Fibroblast of skin of back (primary cell): Measurements from ENCODE around the gene MTF2.
"Not testable (repeated sequence)": the region's sequence is repeated elsewhere in the genome, so short reads cannot be mapped to it uniquely, and the experiment has no call there.

Experiments used
- DNase-seq: peaks from one replicate; pipeline ENCODE4 v3.0.0-alpha.2; 2013

Gene MTF2

DNA sequence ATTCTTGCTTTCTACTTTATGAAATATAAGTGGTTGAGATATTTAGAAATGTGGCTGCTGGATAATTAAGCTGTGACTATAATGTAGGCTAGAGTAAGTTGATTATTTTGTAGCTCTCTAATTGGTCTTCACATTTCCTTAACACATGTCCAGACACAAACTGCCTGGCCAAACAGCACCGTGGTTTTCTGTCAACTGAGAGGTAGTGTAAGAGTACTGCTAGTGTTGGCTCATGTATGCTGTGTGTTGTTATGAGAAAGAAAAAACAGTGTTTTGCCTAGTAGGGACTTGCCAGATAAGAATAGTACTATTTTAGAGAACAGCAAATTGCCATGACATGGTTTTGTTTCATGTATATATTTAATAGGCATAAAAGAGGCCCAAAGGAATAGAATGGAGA lies 64.1 kb downstream of the MTF2 start:
- DNase-seq: no peak

DNA sequence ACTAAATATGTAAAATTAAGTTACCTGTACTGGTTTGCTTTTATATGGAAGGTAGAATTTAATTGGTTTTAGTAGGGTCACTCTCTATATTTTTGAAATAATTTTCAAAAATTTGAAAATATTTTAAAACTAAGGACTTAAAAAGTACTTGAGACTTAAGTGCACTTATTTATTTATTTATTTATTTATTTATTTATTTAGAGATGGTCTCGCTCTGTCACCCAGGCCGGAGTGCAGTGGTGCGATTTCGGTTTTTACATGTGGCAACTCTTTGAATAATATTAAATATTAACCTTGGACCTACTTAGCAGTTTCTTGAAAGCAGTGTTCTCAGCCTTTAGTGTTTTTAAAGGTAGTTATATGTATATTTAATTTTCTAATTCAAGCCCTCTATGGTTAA lies 64.7 kb downstream of the MTF2 start:
- no peak for DNase-seq

DNA sequence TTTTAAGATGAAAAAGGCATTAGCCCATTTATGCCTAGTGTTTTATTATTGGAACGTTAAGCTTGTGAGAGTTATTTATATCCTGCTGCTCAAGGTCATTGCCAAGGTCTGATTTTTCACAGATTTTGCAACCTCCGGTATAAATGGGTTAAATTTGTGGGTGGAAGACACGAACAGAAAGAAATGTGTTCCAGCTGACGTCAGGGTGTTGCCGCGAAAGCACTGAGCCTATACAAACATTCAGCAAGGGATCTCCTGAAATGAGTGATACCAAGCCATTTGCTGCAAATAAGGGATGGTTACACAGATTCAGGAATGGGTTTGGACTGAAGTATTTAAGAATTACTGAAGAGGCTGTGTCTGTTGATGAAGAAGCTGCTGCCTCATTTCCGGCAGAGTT lies 68.9 kb downstream of the MTF2 start:
- peak; percentile 46 for DNase-seq

DNA sequence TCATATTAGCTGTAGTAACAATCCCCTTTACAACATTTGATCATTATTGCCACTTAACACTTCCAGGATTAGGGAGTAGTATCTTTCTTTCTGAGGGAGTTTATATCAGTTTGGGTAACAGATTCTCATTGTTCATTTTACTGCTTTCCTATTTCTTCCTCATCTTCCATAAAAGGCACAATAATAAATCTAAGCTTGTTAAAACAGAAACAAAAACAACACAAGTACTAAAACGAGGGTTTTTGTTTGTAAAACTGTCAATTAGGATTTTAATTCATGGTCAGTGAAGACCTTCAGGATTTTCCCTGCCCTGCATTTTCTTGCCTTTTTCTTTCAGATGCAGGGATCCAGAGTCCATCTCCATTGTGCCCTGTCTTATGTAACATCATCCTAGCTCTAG lies 71.6 kb downstream of the MTF2 start:
- no peak for DNase-seq

DNA sequence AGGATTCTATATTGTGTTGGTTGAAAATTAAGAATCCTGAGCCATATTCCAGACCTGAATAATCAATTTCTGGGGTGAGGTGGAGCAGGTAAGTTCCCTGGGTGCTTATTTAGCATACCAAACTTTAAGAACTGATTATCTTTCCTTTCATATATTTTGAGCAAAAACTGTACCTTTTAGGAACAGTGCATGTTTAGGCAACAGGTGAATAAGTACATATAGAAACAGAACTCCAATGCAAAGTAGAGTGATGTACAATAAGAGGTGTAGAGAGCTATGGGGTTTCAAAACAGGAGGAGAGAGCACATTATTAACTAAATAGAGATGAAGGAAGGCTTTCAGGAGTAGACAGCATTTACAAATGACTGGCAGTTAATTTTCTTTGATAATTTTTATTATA lies 72.4 kb downstream of the MTF2 start:
- DNase-seq: no peak

DNA sequence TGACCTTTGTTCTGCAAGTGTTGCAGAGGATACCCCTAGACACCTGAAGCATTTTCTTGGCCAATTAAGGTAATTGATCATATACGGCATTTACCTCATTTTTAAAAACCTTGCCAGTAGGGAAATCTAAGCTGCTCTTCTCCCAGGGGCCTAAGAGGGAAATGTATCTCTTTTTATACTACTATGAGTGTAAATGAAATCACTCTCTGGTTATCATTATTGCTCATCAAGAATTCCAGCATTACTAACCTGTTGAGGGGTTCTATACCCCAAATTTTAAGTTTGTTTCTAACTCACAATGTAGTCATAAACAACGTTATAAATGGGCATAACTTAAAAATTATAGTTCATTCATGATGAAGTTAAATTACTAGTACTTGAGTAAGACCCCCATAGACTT lies 73.8 kb downstream of the MTF2 start:
- no peak for DNase-seq

DNA sequence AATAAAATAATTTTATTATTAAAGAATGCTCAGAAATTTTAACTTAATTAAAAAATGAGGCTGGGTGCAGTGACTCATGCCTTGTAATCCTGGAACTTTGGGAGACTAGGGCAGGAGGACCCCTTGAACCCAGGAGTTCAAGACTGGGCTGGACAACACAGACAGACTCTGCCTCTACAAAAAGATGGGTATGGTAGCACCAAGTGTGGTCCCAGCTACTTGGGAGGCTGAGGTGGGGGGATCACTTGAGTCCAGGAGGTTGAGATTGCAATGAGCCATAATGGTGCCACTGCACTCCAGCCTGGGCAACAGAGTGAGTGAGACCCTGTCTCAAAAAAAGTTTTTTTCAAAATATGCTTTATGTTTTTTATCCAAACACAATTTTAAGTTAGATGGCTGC lies 75.8 kb downstream of the MTF2 start:
- DNase-seq: no peak

DNA sequence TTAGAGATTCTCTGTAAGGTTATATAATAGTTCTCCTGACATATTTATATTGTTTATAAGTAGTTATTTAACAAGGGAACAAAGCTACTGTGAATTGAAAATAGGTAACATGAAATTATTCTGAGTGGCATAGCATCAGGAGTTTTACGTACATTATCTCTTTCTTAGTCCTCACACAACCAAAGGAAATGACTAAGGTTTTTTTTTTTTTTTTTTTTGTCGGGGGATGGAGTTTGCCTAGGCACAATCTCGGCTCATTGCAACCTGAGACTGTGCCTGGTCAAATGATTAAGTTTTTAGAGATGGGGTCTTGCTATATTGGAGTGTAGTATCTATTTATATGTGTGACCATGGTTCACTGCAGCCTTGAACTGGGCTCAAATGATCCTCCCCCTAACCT lies 76.3 kb downstream of the MTF2 start:
- DNase-seq: no peak

DNA sequence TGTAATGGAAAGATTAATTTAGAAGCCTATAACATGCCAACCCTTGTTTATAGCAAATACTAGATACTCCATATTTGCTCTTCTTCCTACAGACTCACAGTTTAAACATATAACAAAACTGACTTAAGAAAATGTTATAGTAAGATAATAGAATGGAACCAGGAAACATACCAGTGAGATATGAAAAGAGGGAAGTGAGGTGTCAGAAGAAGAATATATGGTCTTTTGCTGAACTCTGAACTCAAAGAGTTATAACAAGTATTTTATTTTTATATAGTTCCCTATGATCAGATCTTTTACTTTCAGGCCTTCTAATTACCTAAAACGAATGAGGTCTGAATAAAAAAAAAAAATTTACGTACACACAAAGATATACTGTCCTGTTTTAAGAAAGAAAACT lies 80.3 kb downstream of the MTF2 start:
- DNase-seq: no peak

DNA sequence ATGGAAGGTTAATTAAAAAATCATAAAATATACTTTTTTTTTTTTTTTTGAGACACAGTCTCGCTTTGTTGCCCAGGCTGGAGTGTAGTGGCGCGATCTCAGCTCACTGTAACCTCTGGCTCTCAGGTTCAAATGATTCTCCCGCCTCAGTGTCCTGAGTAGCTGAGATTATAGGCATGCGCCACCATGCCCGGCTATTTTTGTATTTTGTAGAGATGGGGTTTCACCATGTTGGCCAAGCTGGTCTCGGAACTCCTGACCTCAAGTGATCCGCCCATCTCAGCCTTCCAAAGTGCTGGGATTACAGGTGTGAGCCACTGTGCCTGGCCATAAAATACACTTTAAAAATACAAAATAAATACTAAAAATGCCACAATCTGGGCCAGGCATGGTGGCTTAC lies 84.2 kb downstream of the MTF2 start:
- not testable (repeated sequence) for DNase-seq

DNA sequence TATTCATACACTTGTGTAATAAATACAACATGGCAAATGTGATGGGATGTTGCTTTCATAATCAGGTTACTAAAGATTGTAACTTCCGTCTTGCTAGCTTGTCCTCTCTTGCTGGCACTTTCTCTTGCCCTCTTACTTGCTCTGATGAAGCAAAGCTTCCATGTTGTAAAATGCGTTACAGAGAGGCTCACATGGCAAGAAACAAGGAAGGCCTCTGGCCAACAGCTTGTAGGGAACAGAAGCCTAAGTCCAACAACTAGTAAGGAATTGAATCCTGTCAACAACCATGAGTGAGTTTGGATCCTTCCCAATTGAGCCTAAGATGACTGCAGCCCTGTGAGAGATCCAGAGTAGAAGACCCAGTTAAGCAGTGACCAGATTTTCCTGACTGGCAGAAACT lies 85.7 kb downstream of the MTF2 start:
- DNase-seq: no peak

DNA sequence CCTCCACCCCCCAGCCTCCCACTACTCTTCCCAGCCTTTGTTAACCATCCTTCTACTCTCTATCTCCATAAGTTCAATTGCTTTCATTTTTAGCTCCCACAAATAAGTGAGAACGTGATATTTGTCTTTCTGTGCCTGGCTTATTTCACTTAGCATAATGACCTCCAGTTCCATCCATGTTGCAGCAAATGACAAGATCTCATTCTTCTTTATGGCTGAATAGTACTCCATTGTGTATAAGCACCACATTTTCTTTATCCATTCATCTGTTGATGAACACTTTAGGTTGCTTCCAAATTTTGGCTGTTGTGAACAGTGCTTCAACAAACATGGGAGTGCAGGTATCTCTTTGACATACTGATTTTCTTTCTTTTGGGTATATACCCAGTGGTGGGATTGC lies 86.8 kb downstream of the MTF2 start:
- not testable (repeated sequence) for DNase-seq

DNA sequence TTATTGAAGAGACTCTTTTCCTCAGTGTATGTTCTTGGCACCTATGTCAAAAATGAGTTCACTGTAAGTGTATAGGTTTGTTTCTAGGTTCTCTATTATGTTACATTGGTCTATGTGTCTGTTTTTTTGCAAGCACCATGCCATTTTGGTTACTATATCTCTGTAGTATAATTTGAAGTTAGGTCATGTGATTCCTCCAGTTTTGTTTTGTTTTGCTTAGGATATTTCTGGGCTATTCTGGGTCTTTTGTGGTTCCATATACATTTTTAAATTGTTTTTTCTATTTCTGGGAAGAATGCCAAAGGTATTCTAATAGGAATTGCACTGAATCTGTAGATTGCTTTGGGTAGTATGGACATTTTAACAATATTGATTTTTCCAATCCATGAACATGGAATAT lies 87.9 kb downstream of the MTF2 start:
- DNase-seq: peak; percentile 73

DNA sequence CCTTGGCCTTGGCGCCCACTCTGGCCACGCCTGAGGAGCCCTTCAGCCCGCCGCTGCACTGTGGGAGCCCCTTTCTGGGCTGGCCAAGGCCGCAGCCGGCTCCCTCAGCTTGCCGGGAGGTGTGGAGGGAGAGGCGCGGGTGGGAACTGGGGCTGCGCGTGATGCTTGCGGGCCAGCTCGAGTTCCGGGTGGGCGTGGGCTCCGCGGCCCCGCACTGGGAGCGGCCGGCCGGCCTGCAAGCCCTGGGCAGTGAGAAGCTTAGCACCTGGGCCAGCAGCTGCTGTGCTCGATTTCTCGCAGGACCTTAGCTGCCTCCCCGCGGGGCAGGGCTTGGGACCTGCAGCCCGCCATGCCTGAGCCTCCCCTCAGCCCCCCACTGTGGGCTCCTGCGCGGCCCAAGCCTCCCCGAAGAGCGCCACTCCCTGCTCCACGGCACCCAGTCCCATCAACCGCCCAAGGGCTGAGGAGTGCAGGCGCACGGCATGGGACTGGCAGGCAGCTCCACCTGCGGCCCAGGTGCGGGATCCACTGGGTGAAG lies 91.1 kb downstream of the MTF2 start:
- not testable (repeated sequence) for DNase-seq

DNA sequence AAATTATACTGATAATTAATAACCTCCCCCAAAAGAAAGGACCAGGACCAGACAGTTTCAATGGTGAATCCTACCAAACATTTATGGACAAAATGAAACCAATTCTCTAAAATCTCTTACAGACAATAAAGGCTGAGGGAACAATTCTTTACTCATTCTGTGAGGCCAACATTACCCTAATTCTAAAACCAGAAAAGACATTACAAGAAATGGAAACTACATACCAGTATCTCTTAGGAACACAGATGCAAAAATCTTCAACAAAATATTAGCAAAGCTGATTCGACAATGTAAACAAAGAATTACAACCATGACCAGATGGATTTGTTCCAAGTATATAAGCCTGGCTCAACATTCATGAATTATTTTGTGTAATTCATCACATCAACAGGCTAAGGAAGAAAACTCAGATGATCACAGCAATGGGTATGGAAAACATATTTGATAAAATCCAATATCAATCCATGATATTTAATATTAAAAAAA lies 92.5 kb downstream of the MTF2 start:
- DNase-seq: peak; percentile 23

DNA sequence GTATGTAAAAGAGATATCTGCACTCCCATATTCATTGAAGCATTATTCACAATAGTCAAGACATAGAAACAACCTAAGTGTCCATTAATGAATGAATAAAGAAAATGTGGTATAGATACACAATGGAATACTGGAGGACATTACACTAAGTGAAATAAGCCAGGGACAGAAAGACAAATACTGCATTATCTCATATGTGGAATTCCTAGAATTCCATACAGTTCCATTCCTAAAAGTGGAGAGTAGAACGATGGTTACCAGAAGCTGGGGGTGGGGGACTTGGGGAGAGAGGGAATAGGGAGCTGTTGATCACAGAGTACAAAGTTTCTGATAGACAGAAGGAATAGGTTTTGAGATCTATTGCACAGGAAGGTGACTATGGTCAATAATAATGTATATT lies 93.7 kb downstream of the MTF2 start:
- DNase-seq: peak; percentile 76

DNA sequence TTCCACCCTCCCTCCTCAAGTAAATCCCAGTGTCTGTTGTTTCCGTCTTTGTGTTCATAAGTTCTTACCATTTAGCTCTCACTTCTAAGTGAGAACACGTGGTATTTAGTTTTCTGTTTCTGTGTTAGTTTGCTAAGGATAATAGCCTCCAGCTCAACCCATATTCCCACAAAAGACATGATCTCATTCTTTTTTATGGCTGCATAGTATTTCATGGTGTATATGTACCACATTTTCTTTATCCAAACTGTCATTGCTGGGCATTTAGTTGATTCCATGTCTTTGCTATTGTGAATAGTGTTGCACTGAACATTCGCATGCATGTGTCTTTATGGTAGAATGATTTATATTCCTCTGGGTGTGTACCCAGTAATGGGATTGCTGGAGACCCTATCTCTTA lies 95.6 kb downstream of the MTF2 start:
- not testable (repeated sequence) for DNase-seq

DNA sequence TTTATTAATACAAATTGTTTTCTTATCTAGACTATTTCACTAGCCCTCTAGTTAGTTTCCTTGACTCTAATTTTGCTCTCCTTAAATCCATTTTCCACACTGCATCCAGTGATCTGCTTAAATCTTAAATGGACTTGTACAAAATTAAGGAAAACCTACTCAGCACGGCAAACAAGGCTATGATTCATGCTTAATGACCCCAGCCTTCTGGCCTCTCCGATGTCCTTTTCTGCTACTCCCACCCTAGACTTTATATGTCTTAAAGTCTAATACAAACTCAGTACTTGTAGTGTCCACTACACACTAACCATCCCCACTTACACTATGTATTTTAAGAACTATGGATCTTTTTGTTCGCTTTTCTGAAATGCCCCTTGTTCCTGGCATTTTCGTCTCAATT lies 98.9 kb downstream of the MTF2 start:
- peak; percentile 6 for DNase-seq

DNA sequence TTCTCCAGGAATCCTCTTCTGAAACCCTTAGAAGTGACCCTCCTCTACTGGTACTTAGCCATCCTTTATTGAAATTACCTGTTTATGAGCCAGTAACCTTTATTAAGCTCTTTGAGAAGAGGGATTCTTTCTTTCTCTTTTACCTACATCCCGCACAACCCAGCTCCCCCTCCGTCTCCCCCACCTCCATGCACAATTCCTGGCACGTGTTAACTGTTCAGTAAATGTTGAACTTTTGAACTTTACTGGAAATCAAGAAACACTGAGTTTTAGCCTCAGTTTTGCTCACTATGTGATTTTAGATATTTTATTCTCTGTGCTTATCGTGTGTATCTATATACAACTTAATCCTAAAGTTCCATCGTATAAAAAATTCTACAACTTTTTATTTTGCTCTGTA lies 99.3 kb downstream of the MTF2 start:
- no peak for DNase-seq

DNA sequence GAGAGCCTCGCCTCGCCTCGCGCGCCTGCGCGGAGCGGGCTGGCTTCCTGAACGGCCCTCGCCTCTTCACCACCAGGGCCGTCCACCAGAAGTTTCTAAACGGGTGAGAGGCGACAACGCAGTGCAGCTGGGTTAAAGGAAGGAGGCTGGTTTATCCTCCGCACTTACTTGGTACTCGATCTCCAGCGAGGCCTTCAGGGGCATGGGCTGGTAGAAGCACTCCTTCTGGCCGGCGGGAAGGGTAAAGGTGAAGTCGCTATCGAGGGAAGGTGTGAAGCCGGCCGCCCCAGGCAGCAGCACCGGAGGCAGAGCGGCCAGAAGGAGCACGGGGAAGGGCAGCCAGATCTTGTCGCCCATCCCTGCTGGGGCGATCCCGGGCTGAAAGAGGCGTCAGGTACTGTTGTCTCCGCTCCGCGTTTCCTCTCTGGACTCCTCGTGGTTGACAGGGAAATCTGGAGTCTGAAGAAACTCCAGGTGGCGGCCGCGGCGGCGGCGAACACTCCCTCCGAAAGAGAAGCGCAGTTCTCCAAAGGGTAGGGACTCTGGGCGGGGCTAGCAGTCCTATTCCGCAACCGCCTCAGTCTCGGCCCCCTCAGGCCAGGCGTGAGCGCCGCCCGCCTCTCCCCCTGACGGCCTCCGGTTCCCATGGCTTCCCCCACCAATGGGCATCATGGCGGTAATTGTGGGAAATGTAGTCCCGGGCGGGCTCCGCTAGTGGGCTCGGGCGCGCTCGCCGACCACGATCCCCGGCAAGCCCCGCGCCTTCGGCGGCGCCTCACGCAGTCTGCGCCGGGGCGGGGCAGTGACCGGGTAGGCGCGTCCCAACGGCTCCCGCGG lies 101.0 kb downstream of the MTF2 start, which contains the start of gene TMED5:
Gene TMED5, minus strand, starts transcription at position 528 of the 837 bp plus-strand sequence. Its CDS starts 171 bp downstream, at position 357.
- DNase-seq: peak; percentile 99

DNA sequence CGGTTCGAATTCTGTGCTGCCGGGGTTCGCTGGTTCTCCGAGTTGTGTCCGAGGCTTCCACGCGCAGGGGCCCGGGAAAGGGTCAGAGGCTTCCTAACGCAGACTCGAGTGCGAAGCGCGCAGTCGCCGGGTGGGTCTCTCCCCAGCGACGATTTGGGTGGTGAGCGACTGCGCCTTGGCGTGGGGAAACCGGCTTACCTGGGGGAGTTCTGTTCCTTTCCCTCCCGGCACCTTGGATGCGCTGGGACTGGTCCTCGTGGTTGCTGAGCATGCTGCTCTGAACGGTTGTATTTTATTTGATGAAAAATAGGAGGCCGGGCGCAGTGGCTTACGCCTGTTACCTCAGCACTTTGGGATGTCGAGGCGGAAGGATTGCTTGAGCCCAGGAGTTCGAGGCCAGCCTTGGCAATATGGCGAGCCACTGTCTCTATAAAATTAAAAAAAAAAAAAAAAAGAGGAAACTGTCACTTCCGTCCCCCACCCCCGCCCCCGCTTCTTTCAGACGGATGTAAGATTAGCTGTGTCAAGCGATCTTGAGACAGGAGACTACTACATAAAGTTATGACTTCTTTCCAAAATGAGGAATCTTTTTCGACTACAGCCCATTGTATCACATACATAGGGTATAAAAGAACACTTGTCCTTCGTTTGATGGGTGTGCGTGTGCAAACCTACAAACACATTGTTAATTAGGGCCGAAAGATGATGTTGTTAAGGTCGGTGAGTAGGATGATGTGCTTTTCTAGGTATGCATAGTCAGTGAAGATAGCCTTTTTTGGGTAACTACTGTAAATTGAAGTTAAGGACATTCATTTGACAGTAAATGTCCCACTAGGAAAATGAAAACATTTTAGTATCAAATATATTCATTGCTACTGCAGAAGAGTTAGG lies 101.9 kb downstream of the MTF2 start, which contains the start of gene CCDC18:
Gene CCDC18, plus strand, starts transcription at position 2 of the 891 bp plus-strand sequence. CDS start 2,638 bp downstream, outside the sequence.
- DNase-seq: peak; percentile 65

DNA sequence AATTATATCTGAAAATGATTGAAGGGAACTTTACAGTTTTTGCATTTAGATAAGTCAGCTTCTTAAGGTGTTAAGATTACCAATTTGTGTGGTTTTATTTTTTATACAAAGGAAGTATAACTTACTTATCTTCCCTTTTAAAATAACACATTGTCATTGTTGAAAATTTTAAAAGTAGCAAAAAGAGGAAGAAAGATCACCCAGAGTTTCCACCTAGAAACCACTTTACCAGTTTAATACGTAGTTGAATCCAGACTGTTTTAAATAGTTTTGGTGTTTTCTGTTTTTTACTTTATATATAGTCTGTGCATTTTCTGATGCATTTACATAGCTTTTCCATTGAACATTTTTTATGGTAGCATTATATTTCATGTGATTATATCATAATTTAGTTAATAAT lies 107.6 kb downstream of the MTF2 start:
- DNase-seq: no peak
